Colonic mucosa (tissue), 4 donors: ENCODE measurements around the gene PTGIS. TPM values are rescaled to one million over a fixed set of nuclear protein-coding genes. Genes with fewer than 3 reads are reported as not detected.

Experiments
- DNase-seq: peaks from one replicate; pipeline ENCODE4 v3.0.0-alpha.2; 2020
- H3K27ac ChIP-seq: fragments of 200-600 bp; one replicate; pipeline ENCODE4 v1.8.0; 2021
- H3K27me3 ChIP-seq: fragments of 200-600 bp; one replicate; pipeline ENCODE4 v1.8.0; 2021
- H3K36me3 ChIP-seq: fragments of 200-600 bp; one replicate; pipeline ENCODE4 v1.8.0; 2021
- H3K4me1 ChIP-seq: fragments of 200-600 bp; one replicate; pipeline ENCODE4 v1.8.0; 2021; ENCODE audit warnings: mild to moderate bottlenecking
- H3K4me3 ChIP-seq: fragments of 200-600 bp; one replicate; pipeline ENCODE4 v1.8.0; 2021
- H3K9ac ChIP-seq, 2 donors: one replicate each; pipeline ENCODE4 v1.7.0; 2013; ENCODE audit warnings: control low read depth in 2 of 2, low read depth in 2 of 2, low read length in 2 of 2
- H3K9me3 ChIP-seq: fragments of 200-600 bp; one replicate; pipeline ENCODE4 v1.8.0; 2021
- intact Hi-C: fragments of 100-400 bp; cut with DNase I; formaldehyde crosslinking; loops from one replicate; pipeline ENCODE4 v1.14.1; 2022
- total RNA-seq, 2 donors: library from RNA; stranded (reverse); fragmentation: NEBNext Ultra II Directional in 1 of 2; extraction: Animal tissue kit (Norgen Biotek cat#: 25700) in 1 of 2; gene quantifications; one replicate each; pipeline ENCODE4 v1.2.1, GENCODE V29; 2021
- TF ChIP-seq, protein P1 (sequence below): fragments of 200-600 bp; IDR thresholded peaks from one replicate; pipeline ENCODE4 v1.8.0; 2022; ENCODE audit warnings: antibody characterized with exemption, mild to moderate bottlenecking
- donor health status: healthy.
- donor health status: DM: no; HTN: no; CAD: no.
- donor health status: DM: no; HTN: no; CAD: no.

Gene PTGIS
- total RNA-seq, 2 donors from 2014 or later: 0.94 to 8.0 TPM

DNA sequence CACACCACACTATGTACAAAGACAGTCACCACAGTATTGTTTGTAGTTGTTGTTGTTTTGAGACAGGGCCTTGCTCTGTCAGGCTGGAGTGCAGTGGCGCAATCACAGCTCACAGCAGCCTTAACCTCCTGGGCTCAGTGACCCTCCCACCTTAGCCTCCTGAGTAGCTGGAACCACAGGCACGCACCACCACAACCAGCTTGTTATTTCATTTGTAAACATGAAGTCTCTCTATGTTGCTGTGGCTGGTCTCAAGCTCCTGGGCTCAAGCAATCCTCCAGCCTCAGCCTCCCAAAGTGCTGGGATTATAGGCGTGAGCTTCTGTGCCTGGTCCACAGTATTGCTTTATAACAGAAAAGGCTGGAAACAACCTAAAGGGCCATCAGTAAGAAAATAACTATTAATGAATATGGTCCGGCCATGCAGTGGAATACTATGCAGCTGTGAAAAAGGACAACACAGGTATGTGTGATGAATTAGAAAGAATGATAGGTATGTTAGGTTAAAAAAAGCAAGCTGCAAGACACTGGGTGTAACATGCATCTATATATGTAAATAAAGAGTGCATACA is 30.0 kb upstream of the PTGIS start:
- no peak overlapping the region for H3K27ac ChIP-seq
- no peak overlapping the region for H3K4me3 ChIP-seq
- no peaks in the 10 kb centered on the region for H3K27me3 ChIP-seq
- no peak overlapping the region for H3K9ac ChIP-seq
- TF ChIP-seq, protein P1, sequence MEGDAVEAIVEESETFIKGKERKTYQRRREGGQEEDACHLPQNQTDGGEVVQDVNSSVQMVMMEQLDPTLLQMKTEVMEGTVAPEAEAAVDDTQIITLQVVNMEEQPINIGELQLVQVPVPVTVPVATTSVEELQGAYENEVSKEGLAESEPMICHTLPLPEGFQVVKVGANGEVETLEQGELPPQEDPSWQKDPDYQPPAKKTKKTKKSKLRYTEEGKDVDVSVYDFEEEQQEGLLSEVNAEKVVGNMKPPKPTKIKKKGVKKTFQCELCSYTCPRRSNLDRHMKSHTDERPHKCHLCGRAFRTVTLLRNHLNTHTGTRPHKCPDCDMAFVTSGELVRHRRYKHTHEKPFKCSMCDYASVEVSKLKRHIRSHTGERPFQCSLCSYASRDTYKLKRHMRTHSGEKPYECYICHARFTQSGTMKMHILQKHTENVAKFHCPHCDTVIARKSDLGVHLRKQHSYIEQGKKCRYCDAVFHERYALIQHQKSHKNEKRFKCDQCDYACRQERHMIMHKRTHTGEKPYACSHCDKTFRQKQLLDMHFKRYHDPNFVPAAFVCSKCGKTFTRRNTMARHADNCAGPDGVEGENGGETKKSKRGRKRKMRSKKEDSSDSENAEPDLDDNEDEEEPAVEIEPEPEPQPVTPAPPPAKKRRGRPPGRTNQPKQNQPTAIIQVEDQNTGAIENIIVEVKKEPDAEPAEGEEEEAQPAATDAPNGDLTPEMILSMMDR: no peak
- no peaks in the 10 kb centered on the region for H3K4me1 ChIP-seq
- H3K9me3 ChIP-seq: no peaks in the 10 kb centered on the region
- no peaks in the 10 kb centered on the region for H3K36me3 ChIP-seq
- intact Hi-C loops: no loop called here
- no peak for DNase-seq

DNA sequence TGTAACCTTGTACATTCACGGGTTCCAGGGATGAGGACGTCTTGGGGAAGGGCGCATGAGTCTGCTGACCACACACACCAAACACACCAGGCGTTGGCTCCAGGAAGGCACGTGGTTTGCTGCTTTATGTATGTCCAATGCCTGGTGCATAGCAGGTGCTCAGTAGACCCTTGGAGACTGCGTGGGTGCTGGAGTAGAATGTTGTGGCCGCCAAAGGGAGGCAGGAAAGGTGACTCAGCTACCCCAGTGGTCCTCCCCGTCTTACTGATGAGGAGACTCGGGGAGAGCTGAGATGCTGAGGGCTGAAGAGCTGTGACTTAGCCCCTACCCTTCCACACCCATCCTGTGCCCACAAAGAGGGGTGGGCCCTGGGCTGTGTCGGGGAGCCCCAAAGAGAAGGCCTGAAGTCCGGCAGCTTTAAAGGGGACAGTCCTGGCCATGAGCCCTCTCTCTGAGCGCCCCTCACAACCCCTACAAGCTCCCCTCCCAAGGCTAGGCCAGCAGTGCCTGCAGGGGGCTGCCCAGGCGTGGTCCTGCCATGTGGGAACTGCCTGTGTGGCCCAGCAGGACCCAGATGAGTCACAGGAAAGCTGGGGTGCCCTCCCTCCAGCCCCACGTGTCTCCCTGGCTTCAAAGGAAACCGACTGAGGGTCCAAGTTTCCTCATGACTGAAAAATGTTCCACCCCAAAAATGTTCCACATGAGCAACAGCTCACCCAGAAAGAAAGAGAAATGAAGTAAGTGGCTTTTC is 28.0 kb upstream of the PTGIS start:
- H3K4me3 ChIP-seq: no peak overlapping the region
- H3K36me3 ChIP-seq: no peaks in the 10 kb centered on the region
- no peaks in the 10 kb centered on the region for H3K9me3 ChIP-seq
- H3K4me1 ChIP-seq: no peaks in the 10 kb centered on the region
- intact Hi-C loops: no loop called here
- H3K27ac ChIP-seq: no peak overlapping the region
- no peaks in the 10 kb centered on the region for H3K27me3 ChIP-seq
- TF ChIP-seq, protein P1: no peak
- DNase-seq: no peak
- no peak overlapping the region for H3K9ac ChIP-seq

DNA sequence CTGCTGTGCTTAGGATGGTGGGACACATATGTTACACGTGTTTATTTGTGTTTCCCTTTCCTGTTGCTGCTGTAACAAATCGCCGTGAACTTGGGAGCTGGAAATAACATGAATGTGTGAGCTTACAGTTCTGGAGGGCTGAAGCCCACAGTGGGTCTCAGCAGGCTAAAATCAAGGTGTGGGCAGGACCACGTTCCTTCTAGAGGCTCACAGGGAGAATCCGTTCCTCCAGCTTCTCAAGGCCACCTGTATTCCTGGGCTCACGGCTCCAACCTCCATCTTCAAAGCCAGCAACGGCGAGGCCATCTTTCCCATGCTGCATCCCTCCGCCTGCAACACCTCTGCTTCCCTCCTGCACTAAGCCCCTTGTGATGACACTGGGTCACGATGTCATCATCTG is 27.4 kb upstream of the PTGIS start:
- Histone ChIP-seq H3K9me3 (no peaks in the 10 kb centered on the region), H3K27ac (no peak overlapping the region), H3K27me3 (no peaks in the 10 kb centered on the region), H3K4me1 (no peaks in the 10 kb centered on the region), H3K9ac (peak overlapping the region in 1 of 2 donors; percentile 31), H3K4me3 (no peak overlapping the region), H3K36me3 (no peaks in the 10 kb centered on the region)
- TF ChIP-seq, protein P1: no peak
- intact Hi-C loops: no loop called here
- no peak for DNase-seq

DNA sequence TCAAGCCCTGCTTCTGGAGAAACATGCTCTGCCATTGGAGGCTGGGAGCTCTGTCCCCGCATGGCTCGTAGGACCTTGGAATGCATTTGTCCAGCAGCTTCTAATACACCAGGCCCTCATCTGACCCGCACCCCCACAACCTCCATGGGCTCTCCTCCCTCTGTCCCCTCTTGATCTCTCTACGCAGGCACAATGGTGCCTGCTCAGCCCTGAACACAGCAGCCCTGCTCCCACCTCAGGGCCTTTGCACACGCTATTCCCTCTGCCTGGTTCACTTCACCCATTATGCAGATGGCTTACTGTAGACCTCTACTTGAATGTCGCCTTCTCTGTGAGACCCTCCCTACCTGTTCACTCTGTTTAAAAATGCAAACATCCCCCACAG is 27.0 kb upstream of the PTGIS start:
- no peaks in the 10 kb centered on the region for H3K27me3 ChIP-seq
- H3K4me3 ChIP-seq: no peak overlapping the region
- DNase-seq: no peak
- no peaks in the 10 kb centered on the region for H3K9me3 ChIP-seq
- H3K9ac ChIP-seq: peak overlapping the region in 1 of 2 donors; percentile 31
- no peaks in the 10 kb centered on the region for H3K36me3 ChIP-seq
- TF ChIP-seq, protein P1: no peak
- H3K4me1 ChIP-seq: no peaks in the 10 kb centered on the region
- intact Hi-C loops: no loop called here
- H3K27ac ChIP-seq: no peak overlapping the region

DNA sequence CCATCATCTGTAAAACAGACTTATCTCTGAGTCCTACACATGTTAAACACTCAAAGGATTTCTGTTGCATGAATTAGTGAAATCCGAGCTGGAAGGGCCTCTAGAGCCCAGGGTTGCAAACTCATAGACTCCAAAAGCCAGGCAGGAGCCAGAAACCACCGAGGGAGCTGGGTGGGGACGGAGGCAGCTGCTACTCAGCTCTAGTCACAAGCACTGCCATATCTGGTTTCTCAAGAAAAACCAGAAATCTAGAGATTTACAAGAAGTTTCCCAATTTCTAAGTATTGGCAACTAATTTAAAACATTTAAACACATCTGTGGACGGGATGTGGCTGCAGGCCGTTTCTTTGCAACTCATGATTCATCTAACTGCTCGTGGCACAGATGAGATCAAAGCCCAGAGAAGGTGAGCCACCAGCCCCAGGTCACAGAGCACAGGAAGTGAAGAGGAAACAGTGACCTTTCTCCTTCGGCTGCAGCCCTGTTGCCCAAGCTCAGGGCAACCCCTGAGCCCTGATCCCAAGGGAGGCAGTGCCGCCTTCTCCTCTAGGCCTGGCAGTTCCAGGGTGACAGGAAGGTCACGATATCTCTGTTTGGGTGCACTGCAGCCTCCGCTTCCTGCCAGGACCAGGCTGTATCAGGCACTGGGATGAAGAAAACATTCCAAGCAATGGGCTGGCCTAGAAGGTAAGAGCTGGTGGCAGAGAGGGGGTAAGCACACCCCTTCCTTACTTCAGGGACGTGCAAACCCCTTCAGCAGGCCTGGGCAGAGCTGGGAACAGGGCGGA is 26.4 kb upstream of the PTGIS start:
- Histone ChIP-seq H3K4me1 (no peaks in the 10 kb centered on the region), H3K4me3 (no peak overlapping the region), H3K9me3 (no peaks in the 10 kb centered on the region), H3K27me3 (no peaks in the 10 kb centered on the region), H3K27ac (no peak overlapping the region), H3K36me3 (no peaks in the 10 kb centered on the region), H3K9ac (peak overlapping the region in 1 of 2 donors; percentile 1)
- TF ChIP-seq, protein P1: no peak
- intact Hi-C loops: no loop called here
- no peak for DNase-seq
